Breast epithelium (tissue), 3 donors: ENCODE results near the gene SURF4.
"Not testable (repeated sequence)": the region's sequence is repeated elsewhere in the genome, so short reads cannot be mapped to it uniquely, and the experiment has no call there.

Experiments used
- POLR2A ChIP-seq: fragments of 450-650 bp; IDR thresholded peaks from one replicate; pipeline ENCODE4 v1.6.1; 2016; ENCODE audit warnings: antibody characterized with exemption, mild to moderate bottlenecking, moderate library complexity
- TF ChIP-seq, protein P1 (sequence below), 3 donors: fragments of 450-650 bp; IDR thresholded peaks; one replicate each; pipeline ENCODE4 v1.5.1; 2016 to 2017; ENCODE audit warnings: antibody characterized with exemption in 3 of 3, mild to moderate bottlenecking in 3 of 3, moderate library complexity in 3 of 3

DNA sequence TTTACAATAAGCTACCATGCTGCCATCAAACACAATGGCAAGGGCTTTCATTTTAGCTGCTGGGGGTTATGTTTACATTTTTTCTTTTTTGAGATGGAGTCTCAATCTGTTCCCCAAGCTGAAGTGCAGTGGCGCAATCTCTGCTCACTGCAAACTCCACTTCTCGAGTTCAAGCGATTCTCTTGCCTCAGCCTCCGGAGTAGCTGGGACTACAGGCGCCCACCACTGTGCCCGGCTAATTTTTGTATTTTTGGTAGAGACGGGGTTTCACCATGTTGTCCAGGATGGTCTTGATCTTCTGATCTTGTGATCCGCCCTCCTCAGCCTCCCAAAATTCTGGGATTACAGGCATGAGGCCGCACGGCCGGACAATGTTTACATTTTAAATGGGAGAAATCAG, 41.0 kb downstream of the SURF4 start:
- not testable (repeated sequence) for TF ChIP-seq POLR2A
- TF ChIP-seq, protein P1, sequence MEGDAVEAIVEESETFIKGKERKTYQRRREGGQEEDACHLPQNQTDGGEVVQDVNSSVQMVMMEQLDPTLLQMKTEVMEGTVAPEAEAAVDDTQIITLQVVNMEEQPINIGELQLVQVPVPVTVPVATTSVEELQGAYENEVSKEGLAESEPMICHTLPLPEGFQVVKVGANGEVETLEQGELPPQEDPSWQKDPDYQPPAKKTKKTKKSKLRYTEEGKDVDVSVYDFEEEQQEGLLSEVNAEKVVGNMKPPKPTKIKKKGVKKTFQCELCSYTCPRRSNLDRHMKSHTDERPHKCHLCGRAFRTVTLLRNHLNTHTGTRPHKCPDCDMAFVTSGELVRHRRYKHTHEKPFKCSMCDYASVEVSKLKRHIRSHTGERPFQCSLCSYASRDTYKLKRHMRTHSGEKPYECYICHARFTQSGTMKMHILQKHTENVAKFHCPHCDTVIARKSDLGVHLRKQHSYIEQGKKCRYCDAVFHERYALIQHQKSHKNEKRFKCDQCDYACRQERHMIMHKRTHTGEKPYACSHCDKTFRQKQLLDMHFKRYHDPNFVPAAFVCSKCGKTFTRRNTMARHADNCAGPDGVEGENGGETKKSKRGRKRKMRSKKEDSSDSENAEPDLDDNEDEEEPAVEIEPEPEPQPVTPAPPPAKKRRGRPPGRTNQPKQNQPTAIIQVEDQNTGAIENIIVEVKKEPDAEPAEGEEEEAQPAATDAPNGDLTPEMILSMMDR (IDR thresholded peaks at IDR 0.05) = not testable (repeated sequence)
